Hepatocyte (in vitro differentiated cells): ENCODE results near the gene CD58. TPM values are rescaled to one million over a fixed set of nuclear protein-coding genes. Genes with fewer than 3 reads are reported as not detected.
"Not testable (repeated sequence)": the region's sequence is repeated elsewhere in the genome, so short reads cannot be mapped to it uniquely, and the experiment has no call there.

Experiments
- DNase-seq: peaks from one replicate; pipeline ENCODE4 v3.0.0-alpha.2; 2016; ENCODE audit warnings: low spot score
- H2AFZ ChIP-seq: fragments of 200-600 bp; sonication (generic); 2 replicates; pipeline ENCODE4 v1.6.0; 2016; ENCODE audit warnings: antibody characterized with exemption, mild to moderate bottlenecking
- H3K27ac ChIP-seq: fragments of 200-600 bp; sonication (generic); 2 replicates; pipeline ENCODE4 v1.5.1; 2016; ENCODE audit warnings: mild to moderate bottlenecking
- H3K27me3 ChIP-seq: fragments of 200-600 bp; sonication (generic); 2 replicates; pipeline ENCODE4 v1.6.1; 2016
- H3K36me3 ChIP-seq: fragments of 200-600 bp; sonication (generic); replicated peaks from 2 replicates; pipeline ENCODE4 v1.5.1; 2016; ENCODE audit warnings: low read depth; ENCODE audit not compliant: insufficient read depth
- H3K4me1 ChIP-seq: fragments of 200-600 bp; sonication (generic); 2 replicates; pipeline ENCODE4 v1.5.1; 2016; ENCODE audit warnings: mild to moderate bottlenecking, moderate library complexity; ENCODE audit not compliant: insufficient read depth
- H3K4me2 ChIP-seq: fragments of 200-600 bp; sonication (generic); 2 replicates; pipeline ENCODE4 v1.6.0; 2016
- H3K4me3 ChIP-seq: fragments of 200-600 bp; sonication (generic); 2 replicates; pipeline ENCODE4 v1.5.1; 2016; ENCODE audit warnings: mild to moderate bottlenecking
- H3K79me2 ChIP-seq: fragments of 200-600 bp; sonication (generic); 2 replicates; pipeline ENCODE4 v1.6.0; 2017; ENCODE audit warnings: mild to moderate bottlenecking
- H3K9me2 ChIP-seq: fragments of 200-600 bp; sonication (generic); replicated peaks from 2 replicates; pipeline ENCODE4 v1.6.0; 2017; ENCODE audit warnings: mild to moderate bottlenecking; ENCODE audit not compliant: insufficient read depth
- H3K9me3 ChIP-seq: fragments of 200-600 bp; sonication (generic); 2 replicates; pipeline ENCODE4 v1.5.1; 2016; ENCODE audit warnings: low read depth, mild to moderate bottlenecking
- H4K20me1 ChIP-seq: fragments of 200-600 bp; sonication (generic); 2 replicates; pipeline ENCODE4 v1.6.0; 2016; ENCODE audit warnings: mild to moderate bottlenecking; ENCODE audit not compliant: insufficient read depth, poor library complexity, severe bottlenecking
- EZH2 ChIP-seq: fragments of 200-600 bp; sonication (generic); IDR thresholded peaks from 2 replicates; pipeline ENCODE4 v1.6.1; 2016; ENCODE audit warnings: antibody characterized with exemption, mild to moderate bottlenecking, borderline replicate concordance
- EZH2phosphoT487 ChIP-seq: fragments of 200-600 bp; sonication (generic); IDR thresholded peaks from one replicate; pipeline ENCODE4 v1.6.1; 2018; ENCODE audit warnings: antibody characterized with exemption, mild to moderate bottlenecking, low read depth, moderate library complexity; ENCODE audit not compliant: unreplicated experiment, severe bottlenecking
- WGBS: methylation state at CpG from one replicate; pipeline ENCODE4 v1.1.6; 2016; ENCODE audit warnings: low lambda C conversion rate; ENCODE audit errors: missing lambda C conversion rate; 5-methylcytosine and 5-hydroxymethylcytosine counted together
- polyA plus RNA-seq: library from polyadenylated mRNA; unstranded; fragments of >200 nt; fragmentation: Nextera tagmentation; extraction: Ambion mirVana; gene quantifications from 2 replicates; pipeline ENCODE4 v1.2.1, GENCODE V29; 2016
- total RNA-seq: library from RNA; depleted of rRNA; stranded (reverse); fragments of >200 nt; gene quantifications from 2 replicates; pipeline ENCODE4 v1.2.3, GENCODE V29; 2014
- TF ChIP-seq, protein P1 (sequence below): fragments of 200-600 bp; sonication (generic); IDR thresholded peaks from 2 replicates; pipeline ENCODE4 v1.5.1; 2016; ENCODE audit warnings: antibody characterized with exemption, mild to moderate bottlenecking; ENCODE audit not compliant: poor library complexity

CD58 gene
- total and polyA plus RNA-seq, 2 experiments from 2014 or later = 14.4 to 26.9 TPM

DNA sequence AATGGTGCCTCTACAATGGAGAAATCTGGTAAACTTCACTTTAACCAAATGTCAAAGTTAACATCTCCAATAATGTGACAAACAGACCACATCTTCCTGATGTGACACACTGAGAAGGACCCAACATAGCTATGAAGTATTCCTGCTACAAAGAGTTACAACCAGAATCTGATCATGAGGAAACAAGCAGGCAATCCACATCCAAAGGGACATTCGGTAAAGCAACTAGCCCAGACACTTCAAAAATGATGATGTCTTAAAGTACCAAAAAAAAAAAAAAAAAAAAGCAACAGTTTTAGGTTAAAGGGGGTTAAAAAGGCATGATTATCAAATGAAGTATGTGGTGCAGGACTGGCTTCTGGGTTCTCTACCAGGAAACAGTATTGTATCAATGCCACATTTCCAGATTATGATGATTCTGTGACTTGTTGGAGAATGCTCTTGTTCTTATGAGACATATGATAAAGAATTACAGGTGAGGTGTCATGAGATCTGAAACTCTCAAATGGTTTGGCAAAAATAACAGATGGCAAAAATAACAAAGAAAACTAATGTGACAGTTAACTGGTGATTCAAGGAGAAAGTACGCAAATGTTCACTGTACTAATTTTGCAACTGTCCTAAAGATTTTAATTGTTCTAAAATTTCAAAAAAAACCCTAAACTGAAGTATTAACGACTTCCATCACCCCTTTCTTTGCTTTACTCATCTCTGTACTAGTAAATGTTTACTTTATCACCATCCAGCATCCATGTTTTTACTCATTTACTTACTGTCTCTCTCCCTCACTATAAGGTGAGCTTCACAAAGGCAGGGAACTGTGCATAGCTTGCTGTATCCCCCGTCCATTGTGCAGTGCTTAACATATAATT is 2.8 kb downstream of the CD58 start:
- no peak for DNase-seq
- Histone ChIP-seq H3K79me2 (peaks cover 37% of the 10 kb centered on the region), H3K27ac (no peak overlapping the region), H3K9me2 (no peaks in the 10 kb centered on the region), H3K27me3 (no peaks in the 10 kb centered on the region), H3K36me3 (no peaks in the 10 kb centered on the region), H2AFZ (no peak overlapping the region), H3K9me3 (no peaks in the 10 kb centered on the region), H3K4me3 (no peak overlapping the region), H3K4me2 (no peak overlapping the region), H3K4me1 (peaks cover 10% of the 10 kb centered on the region), H4K20me1 (no peaks in the 10 kb centered on the region)
- 89% methylated on average over 4 of the region's 4 CpGs for WGBS
- TF ChIP-seq EZH2phosphoT487 (no peak), EZH2 (no peak)
- TF ChIP-seq, protein P1, sequence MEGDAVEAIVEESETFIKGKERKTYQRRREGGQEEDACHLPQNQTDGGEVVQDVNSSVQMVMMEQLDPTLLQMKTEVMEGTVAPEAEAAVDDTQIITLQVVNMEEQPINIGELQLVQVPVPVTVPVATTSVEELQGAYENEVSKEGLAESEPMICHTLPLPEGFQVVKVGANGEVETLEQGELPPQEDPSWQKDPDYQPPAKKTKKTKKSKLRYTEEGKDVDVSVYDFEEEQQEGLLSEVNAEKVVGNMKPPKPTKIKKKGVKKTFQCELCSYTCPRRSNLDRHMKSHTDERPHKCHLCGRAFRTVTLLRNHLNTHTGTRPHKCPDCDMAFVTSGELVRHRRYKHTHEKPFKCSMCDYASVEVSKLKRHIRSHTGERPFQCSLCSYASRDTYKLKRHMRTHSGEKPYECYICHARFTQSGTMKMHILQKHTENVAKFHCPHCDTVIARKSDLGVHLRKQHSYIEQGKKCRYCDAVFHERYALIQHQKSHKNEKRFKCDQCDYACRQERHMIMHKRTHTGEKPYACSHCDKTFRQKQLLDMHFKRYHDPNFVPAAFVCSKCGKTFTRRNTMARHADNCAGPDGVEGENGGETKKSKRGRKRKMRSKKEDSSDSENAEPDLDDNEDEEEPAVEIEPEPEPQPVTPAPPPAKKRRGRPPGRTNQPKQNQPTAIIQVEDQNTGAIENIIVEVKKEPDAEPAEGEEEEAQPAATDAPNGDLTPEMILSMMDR = no peak

DNA sequence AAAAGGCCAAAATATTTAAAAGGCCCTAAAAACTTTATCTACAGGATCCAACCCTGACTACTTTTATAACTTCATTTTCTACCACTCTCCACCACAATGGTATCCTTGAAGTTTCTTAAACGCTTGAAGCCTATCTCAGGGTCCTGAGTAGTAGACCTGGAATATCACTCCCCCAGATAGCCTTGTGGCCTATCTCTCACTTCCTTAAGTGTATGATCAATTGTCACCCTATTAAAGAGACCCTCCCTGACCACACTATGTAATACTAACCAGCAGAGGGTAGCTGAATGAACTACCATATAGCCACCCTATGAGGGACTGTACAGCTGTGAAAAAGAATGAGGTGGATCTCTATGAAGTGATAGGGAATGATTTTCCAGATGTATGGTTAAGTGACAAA is 5.6 kb downstream of the CD58 start:
- H3K27ac ChIP-seq = no peak overlapping the region
- H3K79me2 ChIP-seq = peaks cover 43% of the 10 kb centered on the region
- no peak overlapping the region for H3K4me3 ChIP-seq
- TF ChIP-seq EZH2 (no peak), EZH2phosphoT487 (no peak)
- TF ChIP-seq, protein P1 = no peak
- no peak overlapping the region for H3K4me2 ChIP-seq
- no peaks in the 10 kb centered on the region for H3K36me3 ChIP-seq
- H3K9me3 ChIP-seq = no peaks in the 10 kb centered on the region
- no peaks in the 10 kb centered on the region for H4K20me1 ChIP-seq
- DNase-seq = no peak
- WGBS = 82% methylated on average over 1 of the region's 1 CpG
- H3K4me1 ChIP-seq = no peaks in the 10 kb centered on the region
- no peaks in the 10 kb centered on the region for H3K27me3 ChIP-seq
- H2AFZ ChIP-seq = no peak overlapping the region
- no peaks in the 10 kb centered on the region for H3K9me2 ChIP-seq

DNA sequence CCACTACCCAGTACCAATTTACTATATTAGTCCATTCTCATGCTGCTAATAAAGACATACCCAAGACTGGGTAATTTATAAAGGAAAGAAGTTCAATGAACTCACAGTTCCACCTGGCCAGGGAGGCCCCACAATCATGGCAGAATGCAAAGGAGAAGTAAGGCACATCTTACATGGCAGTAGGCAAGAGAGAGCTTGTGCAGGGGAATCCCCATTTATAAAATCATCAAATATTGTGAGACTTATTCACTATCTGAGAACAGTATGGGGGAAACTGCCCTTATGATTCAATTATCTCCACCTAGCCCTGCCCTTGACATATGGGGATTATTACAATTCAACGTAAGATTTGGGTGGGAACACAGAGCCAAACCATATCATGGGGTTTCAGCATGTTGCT is 6.4 kb downstream of the CD58 start:
- Histone ChIP-seq H3K9me3 (no peaks in the 10 kb centered on the region), H3K9me2 (no peaks in the 10 kb centered on the region), H3K27ac (no peak overlapping the region), H2AFZ (no peak overlapping the region), H3K27me3 (no peaks in the 10 kb centered on the region), H3K4me1 (no peaks in the 10 kb centered on the region), H3K4me3 (no peak overlapping the region), H3K79me2 (peaks cover 45% of the 10 kb centered on the region), H3K36me3 (no peaks in the 10 kb centered on the region), H3K4me2 (no peak overlapping the region), H4K20me1 (no peaks in the 10 kb centered on the region)
- WGBS = 100% methylated on average over 1 of the region's 1 CpG
- TF ChIP-seq, protein P1 = no peak
- TF ChIP-seq EZH2 (no peak), EZH2phosphoT487 (no peak)
- no peak for DNase-seq

DNA sequence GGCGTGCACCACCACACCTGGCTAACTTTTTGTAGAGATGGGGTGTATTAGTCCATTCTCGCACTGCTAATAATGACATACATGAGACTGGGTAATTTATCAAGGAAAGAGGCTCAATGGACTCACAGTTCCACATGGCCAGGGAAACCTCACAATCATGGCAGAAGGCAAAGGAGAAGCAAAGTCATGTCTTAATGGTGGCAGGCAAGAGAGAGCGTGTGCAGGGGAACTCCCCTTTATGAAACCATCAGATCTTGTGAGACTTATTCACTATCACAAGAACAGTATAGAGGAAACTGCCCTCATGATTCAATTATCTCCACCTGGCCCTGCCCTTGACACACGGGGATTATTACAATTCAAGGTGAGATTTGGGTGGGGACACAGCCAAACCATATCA is 8.4 kb downstream of the CD58 start:
- not testable (repeated sequence) for H3K4me3 ChIP-seq, H3K9me2 ChIP-seq, DNase-seq, H3K4me1 ChIP-seq, H2AFZ ChIP-seq, H3K4me2 ChIP-seq, H4K20me1 ChIP-seq, H3K27me3 ChIP-seq, H3K27ac ChIP-seq, H3K9me3 ChIP-seq, H3K36me3 ChIP-seq
- 92% methylated on average over 4 of the region's 4 CpGs for WGBS
- H3K79me2 ChIP-seq = peaks cover 32% of the 10 kb centered on the region
